Natural killer cell (primary cell): ENCODE results near the gene CLRN3. TPM values are rescaled to one million over a fixed set of nuclear protein-coding genes. Genes with fewer than 3 reads are reported as not detected.

ENCODE experiments used
- ATAC-seq, 3 donors: fragments of 150-1000 bp in 2 of 3; fragments of 200-7000 bp in 1 of 3; cut with Tn5 transposase; 1 replicate in 1 of 3; 2 replicates in 2 of 3; pipeline ENCODE4 v1.10.0; 2021; ENCODE audit warnings: mild to moderate bottlenecking in 2 of 3, moderate library complexity in 2 of 3
- DNase-seq, 2 donors: peaks; one replicate each; pipeline versions ENCODE4 v3.0.0 to v3.0.0-alpha.2; 2013 to 2021; ENCODE audit warnings: mixed read lengths in 1 of 2
- H3K27ac ChIP-seq: one replicate; pipeline ENCODE4 v1.5.1; 2013; ENCODE audit warnings: mild to moderate bottlenecking, low read length
- H3K27me3 ChIP-seq: one replicate; pipeline ENCODE4 v1.6.1; 2013; ENCODE audit warnings: low read length; ENCODE audit not compliant: control insufficient read depth, insufficient read depth
- H3K36me3 ChIP-seq: one replicate; pipeline ENCODE4 v1.6.1; 2013; ENCODE audit warnings: low read length; ENCODE audit not compliant: control insufficient read depth, insufficient read depth
- H3K4me1 ChIP-seq: one replicate; pipeline ENCODE4 v1.6.1; 2013; ENCODE audit warnings: low read length; ENCODE audit not compliant: control insufficient read depth, insufficient read depth
- H3K4me3 ChIP-seq: one replicate; pipeline ENCODE4 v1.5.1; 2013; ENCODE audit warnings: low read length
- H3K9me3 ChIP-seq: one replicate; pipeline ENCODE4 v1.6.1; 2013; ENCODE audit warnings: low read length; ENCODE audit not compliant: control insufficient read depth, insufficient read depth
- H3K27ac Mint-ChIP-seq, 2 donors: one replicate each; pipeline ENCODE4 v1.8.0; 2022; ENCODE audit warnings: mild to moderate bottlenecking in 2 of 2, mixed read lengths in 2 of 2, moderate library complexity in 1 of 2
- H3K27me3 Mint-ChIP-seq, 2 donors: one replicate each; pipeline ENCODE4 v1.8.0; 2022; ENCODE audit warnings: low read depth in 2 of 2, mixed read lengths in 2 of 2
- H3K36me3 Mint-ChIP-seq: one replicate; pipeline ENCODE4 v1.8.0; 2022; ENCODE audit warnings: mixed read lengths
- H3K4me1 Mint-ChIP-seq, 2 donors: one replicate each; pipeline ENCODE4 v1.8.0; 2022; ENCODE audit warnings: mixed read lengths in 2 of 2
- H3K4me3 Mint-ChIP-seq: one replicate; pipeline ENCODE4 v1.8.0; 2022; ENCODE audit warnings: mild to moderate bottlenecking, moderate library complexity, mixed read lengths
- H3K9me3 Mint-ChIP-seq, 2 donors: one replicate each; pipeline ENCODE4 v1.8.0; 2022; ENCODE audit warnings: mixed read lengths in 2 of 2
- CTCF ChIP-seq: fragments of 200-600 bp; IDR thresholded peaks from one replicate; pipeline ENCODE4 v1.8.0; 2022; ENCODE audit warnings: antibody characterized with exemption
- WGBS: methylation state at CpG from one replicate; pipeline ENCODE4 v1.1.7; 2013; ENCODE audit warnings: missing lambda C conversion rate; ENCODE audit not compliant: insufficient coverage; 5-methylcytosine and 5-hydroxymethylcytosine counted together
- intact Hi-C: fragments of 100-400 bp; cut with micrococcal nuclease; formaldehyde crosslinking; loops from one replicate; pipeline ENCODE4 v1.14.2; 2022
- total RNA-seq, 4 donors: library from RNA; stranded (reverse); fragments of 120-200 nt in 1 of 4; gene quantifications; one replicate each; pipeline versions ENCODE4 v1.2.3 to v1.2.4, GENCODE V29; 2013 to 2022

The CLRN3 gene
- total RNA-seq, 3 donors from 2014 or later (not counting 1 experiment from before 2014, with no cell fraction given): not detected

GRCh38 chr10:127875449-127875765, 17.3 kb downstream of the CLRN3 start:
- Mint-ChIP-seq H3K36me3 (no peaks in the 10 kb centered on the region), H3K4me1 (peaks cover 0 to 2% of the 10 kb centered on the region in 2 donors), H3K27me3 (peaks cover 17 to 24% of the 10 kb centered on the region in 2 donors), H3K4me3 (no peak overlapping the region), H3K27ac (no peak overlapping the region), H3K9me3 (no peaks in the 10 kb centered on the region)
- H3K27ac ChIP-seq: no peak overlapping the region
- no peak for TF ChIP-seq CTCF
- intact Hi-C loops: no loop called here
- H3K9me3 ChIP-seq: no peaks in the 10 kb centered on the region
- DNase-seq (no peak), ATAC-seq (no peak)
- peaks cover 5% of the 10 kb centered on the region for H3K4me1 ChIP-seq
- H3K36me3 ChIP-seq: no peaks in the 10 kb centered on the region
- 94% methylated on average over 6 of the region's 6 CpGs for WGBS
- no peaks in the 10 kb centered on the region for H3K27me3 ChIP-seq
- H3K4me3 ChIP-seq: no peak overlapping the region

DNA sequence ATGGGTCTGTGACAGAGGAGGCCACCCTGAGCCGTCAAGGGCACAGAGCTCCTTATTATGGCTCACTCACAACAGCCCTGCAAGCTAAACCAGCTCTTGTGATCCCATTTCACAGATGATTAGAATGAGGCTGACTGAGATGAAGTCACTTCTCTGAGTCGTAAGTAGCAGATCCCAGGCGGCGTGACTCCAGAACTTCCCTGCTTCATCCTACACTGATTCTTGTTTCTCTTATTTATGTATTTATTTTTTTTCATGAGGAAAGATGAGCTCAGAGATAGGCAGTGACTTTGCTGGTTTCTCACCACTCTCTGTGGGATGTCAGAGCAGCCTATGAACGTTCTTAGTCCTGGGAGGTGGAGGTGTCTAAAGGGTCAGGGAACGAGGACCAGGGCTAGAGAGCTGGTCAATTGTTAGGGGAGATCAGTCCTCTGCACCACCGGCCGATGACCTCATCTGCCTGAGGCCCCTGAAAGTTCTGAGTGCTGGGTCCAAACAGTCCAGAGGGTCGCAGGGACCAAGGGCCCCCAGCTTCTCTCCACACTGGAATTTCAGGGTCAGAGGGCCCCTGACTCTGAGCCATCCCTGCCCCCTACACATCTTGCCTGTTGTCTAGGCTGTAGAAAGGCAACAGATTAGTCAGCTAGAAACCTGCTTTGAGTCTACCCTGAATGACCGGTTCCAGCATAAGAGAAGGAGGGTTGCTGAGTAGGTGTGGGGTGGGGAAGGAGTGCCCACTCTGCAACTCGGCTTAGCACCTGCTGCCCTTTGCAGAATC, 17.9 kb downstream of the CLRN3 start:
- no peak overlapping the region for H3K27ac Mint-ChIP-seq
- H3K4me3 Mint-ChIP-seq: no peak overlapping the region
- no peaks in the 10 kb centered on the region for H3K9me3 Mint-ChIP-seq
- DNase-seq: no peak
- WGBS: 85% methylated on average over 11 of the region's 11 CpGs
- H3K36me3 Mint-ChIP-seq: no peaks in the 10 kb centered on the region
- ATAC-seq: no peak
- Histone ChIP-seq H3K9me3 (no peaks in the 10 kb centered on the region), H3K4me3 (no peak overlapping the region), H3K27me3 (no peaks in the 10 kb centered on the region), H3K36me3 (no peaks in the 10 kb centered on the region), H3K27ac (no peak overlapping the region), H3K4me1 (no peaks in the 10 kb centered on the region)
- peaks cover 18 to 29% of the 10 kb centered on the region in 2 donors for H3K27me3 Mint-ChIP-seq
- no peak for TF ChIP-seq CTCF
- H3K4me1 Mint-ChIP-seq: no peaks in the 10 kb centered on the region
- intact Hi-C loops: no loop called here

GRCh38 chr10:127873901-127874470, 18.8 kb downstream of the CLRN3 start:
- H3K9me3 Mint-ChIP-seq: no peaks in the 10 kb centered on the region
- Histone ChIP-seq H3K36me3 (no peaks in the 10 kb centered on the region), H3K4me1 (no peaks in the 10 kb centered on the region), H3K27ac (no peak overlapping the region), H3K9me3 (no peaks in the 10 kb centered on the region), H3K4me3 (no peak overlapping the region), H3K27me3 (no peaks in the 10 kb centered on the region)
- no peak overlapping the region for H3K27ac Mint-ChIP-seq
- H3K4me3 Mint-ChIP-seq: no peak overlapping the region
- DNase-seq: no peak
- H3K36me3 Mint-ChIP-seq: no peaks in the 10 kb centered on the region
- H3K4me1 Mint-ChIP-seq: no peaks in the 10 kb centered on the region
- 86% methylated on average over 11 of the region's 11 CpGs for WGBS
- H3K27me3 Mint-ChIP-seq: peaks cover 20 to 38% of the 10 kb centered on the region in 2 donors
- no peak for TF ChIP-seq CTCF
- intact Hi-C loops: no loop called here
- no peak for ATAC-seq
